EL (cell line): Measurements from ENCODE around the gene CLEC3B.

Experiments
- DNase-seq: peaks from one replicate; pipeline ENCODE4 v3.0.0-alpha.2; 2016

CLEC3B gene

DNA sequence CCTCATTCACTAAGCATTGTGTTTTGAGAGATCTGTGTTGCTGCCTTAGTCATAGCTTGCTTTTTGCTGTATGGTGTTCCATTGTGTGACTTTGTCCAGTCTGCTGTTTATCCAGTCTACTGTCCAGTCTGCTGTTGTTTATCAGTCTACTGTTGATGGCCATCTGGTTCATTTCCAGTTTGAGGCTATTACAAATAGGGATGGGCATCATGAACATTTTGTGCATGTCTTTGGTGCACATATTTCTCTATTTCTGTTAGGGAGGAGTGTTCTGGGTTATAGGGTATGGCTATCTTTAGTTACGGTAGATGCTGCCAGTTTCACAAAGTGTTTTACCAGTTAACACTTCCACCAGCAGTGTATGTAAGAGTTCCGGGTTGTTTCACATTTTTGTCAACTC lies 22.2 kb upstream of the CLEC3B start:
- no peak for DNase-seq

DNA sequence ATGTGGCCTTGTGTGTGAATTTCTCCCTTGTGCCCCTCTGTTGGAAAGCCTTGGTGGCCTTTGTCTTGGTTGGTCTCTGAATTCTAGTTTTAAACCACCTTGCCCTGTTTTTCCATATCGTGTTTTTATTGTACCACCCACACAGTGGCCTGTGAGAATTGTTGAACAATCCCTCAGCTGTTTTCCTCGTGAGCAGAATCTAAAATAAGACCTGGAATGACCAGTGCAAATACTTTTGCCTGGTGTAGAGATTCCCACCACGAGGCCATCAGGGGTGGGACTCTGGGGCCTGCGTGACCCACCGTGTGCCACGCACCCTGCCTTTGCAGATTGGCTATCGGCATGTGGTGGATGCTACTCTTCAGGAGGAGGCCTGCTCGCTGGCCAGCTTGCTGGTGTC lies 19.0 kb upstream of the CLEC3B start:
- no peak for DNase-seq

DNA sequence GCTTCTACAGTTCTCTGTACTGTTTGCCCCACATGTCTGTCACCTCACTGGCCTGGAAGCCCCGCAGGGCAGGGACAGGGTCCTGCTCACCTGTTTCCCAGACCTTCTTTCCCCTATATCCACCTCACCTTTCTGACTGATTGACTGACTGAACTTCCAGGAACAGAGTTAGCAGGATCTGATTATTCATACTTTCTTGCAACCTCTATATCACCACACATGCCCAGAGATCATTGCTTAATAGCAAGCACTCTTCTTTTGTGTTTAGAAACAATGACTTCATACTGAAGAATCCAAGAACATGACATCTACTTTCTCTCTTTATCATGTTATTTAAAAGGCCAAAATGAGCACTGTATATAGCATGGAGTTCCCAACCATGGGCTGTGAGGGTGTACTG lies 18.0 kb upstream of the CLEC3B start:
- DNase-seq: peak; percentile 65

DNA sequence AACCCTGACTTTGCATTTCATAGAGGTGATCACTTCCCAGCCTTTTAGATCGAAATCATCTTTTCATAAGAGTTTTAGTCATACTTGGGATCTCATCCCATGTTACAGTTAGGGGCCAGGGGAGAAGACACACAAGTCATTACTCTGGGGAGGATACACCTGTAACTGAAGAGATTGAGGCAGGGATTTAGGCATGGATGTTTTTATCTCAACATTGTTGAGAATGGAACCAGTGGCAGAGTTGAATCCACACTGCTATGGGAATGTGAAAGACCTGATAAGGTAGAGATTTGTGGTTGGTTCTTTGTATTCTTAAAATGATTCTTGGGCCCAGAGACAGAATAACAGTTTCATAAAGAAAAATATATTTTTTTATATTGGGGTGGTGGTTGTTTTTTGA lies 16.2 kb upstream of the CLEC3B start:
- DNase-seq: no peak

DNA sequence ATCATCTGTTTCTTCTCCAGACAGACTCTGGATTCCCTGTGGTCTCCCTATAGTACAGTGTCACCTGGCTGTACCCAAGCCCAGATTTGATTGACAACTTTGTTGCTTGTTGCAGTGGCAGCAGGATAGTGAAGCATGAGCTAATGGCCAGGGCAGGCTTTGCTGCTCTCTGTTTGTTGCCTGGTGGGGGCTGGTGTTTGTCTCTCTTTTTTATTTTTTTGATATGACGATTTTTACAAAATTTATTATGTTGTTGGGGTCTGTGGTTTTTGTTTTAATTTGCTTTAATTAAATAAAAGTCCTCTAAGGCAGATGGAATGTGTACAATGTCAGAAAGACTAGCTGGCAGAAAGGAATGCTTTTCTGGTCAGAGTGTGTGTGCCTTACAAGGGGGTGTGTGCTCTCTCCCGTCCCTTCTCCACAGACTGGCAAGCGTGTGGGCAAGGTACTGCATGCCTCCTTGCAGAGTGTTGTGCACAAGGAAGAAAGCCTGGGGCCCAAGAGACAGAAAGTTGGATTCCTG lies 15.2 kb upstream of the CLEC3B start:
- peak; percentile 98 for DNase-seq

DNA sequence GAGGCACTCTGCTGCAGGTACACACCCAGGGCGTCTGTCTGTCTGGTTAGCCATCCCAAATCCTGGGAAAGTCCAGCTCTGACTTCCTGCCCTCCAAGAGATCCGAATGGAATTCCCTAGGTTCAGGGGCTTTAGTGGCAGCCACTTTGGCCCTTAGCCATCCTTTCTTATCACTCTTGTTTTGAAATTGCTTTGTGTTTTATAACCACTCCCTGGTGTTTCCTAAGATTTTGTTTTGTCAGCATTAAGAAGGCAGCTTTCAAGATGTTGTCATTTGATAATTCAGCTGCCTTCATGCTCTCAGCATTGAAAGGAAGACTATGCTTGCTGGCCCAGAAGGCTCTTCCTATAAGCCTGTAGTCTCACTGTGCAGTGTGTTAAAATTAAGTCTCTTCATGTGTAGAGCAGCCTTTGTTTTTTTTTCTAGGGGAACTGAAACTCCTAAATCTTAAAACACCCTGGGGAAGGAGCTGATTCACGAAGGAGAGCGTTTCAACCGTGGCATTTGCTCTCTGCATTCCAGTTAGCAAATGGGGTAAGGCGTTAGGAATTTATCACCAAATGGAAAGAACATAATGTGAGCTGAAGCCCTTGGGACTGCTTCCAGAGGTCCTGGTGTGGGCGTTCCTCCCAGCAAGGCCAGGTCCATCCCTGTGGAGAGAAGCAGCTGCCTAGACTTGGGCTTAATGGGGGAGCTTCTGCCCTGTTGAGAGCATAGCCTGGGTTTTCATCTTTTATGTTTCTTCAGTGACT lies 14.2 kb upstream of the CLEC3B start:
- peak; percentile 98 for DNase-seq

DNA sequence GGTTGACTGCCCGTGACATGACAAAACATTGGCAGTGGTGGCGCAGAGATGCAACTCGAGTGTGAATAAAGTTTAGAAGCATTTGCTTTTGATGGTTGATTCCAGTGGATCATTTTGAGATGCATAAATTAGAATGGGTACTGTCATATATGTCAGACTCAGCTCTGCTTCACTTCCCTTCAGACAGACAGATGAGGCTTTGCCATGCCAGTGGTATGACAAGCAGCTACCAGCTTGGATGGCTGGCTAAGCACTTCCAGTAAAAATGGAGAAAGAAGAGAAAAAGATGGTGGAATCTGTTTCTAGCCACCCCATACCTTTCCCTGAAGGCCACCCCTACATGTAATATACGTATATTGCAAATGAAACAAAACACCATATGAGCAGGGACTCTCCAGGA lies 13.5 kb upstream of the CLEC3B start:
- no peak for DNase-seq

DNA sequence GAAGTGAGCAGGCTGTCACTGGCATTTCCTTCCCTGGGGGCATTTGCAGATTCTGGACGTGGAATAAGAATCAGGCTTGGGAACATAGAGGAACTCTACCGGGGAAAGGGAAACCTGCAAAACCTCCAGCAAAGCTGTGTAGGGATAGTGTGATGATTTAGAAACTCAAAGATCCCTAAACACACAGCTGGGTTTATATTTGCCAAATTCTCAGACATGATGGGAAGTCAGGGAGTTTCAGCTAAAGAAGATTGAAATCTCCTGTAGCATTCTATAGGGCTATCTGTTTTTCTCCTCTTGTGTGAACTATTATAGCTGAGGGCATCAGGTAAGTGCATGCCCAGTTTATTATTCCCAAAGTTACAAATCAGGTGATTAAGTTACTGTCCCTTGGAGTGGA lies 9.2 kb upstream of the CLEC3B start:
- peak; percentile 42 for DNase-seq

DNA sequence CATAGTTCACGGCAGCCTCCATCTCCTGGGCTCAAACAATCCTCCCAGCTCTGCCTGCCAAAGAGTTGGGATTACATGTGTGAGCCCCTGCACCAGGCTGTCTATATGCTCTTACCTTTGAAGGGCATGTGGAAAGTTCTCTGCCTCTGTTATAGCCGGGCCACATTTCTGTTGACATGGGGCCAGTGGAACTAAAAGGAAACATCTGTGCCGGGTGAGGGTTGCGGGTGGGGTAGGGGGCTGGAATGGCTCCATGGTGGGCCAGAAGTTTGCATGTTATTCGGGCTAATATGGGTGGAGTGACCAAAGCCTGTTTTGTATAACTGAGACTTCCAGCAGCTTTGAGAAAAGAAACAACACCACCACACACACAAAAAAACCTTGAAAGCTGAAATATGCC lies 8.3 kb upstream of the CLEC3B start:
- no peak for DNase-seq

DNA sequence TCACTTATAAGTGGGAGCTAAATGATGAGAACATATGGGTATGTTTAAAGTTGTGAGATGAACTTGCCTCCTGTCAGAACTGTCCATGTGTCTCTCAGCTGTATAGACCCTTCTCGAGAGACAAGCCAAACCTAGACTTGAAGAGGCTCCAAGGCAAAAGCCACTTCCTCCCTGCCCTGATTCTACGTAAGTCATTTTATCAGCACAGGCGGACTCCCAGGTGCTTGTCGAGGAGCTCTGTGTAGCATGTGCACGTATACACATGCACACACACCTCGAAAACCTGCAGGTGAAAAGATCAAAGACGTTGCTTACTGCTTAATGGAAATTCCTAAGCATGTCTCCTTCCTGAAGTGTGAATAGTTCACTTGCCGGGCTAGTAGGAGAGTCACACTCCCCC lies 5.6 kb upstream of the CLEC3B start:
- no peak for DNase-seq

DNA sequence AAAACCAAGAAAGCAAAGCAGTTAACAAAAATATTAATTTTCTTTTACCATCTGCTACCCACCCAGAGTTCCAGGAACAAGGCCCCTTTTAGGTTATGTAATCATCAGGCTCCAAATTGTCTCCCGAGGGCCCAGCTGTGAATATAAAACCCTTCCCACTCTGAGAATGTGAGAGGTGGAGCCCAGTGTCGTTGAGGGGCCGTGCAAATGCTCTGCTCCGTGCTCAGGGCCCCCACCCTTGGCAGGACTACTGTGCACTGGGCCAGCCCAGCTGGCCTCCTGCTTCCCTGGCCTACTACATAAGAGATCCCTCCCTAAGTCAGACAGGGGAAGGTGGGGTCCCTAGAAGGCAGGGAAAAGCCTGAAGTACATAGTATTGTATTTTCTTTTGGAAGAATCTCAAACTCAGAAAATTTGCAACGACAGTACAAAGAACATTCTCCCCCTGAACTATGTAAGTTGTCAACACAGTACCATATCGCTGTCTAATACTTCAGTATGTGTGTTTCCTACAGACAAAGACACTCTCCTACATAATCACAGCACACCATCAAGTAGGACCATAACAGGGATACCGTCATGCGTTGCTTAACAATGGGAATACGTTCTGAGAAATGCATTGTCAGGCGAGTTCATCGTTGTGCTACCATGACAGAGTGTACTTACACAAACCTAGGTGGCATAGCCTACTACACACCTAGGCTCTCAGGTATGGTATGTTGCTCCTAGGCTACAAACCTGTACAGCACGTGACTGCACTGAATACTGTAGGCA lies 4.4 kb upstream of the CLEC3B start:
- DNase-seq: no peak

DNA sequence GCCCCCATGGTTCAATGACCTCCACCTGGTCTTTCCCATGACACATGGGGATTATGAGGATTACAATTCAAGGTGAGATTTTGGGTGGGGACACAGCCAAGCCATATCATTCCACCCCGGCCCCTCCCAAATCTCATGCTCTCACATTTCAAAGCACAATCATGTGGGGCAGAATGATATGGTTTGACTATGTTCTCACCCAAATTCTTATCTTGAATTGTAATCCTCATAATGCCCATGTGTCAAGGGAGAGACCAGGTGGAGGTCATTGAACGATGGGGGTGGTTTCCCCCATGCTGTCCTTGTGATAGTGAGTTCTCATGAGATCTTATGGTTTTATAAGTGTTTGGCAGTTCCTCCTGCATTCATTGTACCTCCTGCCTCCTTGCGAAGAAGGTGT lies 2.4 kb upstream of the CLEC3B start:
- DNase-seq: no peak

DNA sequence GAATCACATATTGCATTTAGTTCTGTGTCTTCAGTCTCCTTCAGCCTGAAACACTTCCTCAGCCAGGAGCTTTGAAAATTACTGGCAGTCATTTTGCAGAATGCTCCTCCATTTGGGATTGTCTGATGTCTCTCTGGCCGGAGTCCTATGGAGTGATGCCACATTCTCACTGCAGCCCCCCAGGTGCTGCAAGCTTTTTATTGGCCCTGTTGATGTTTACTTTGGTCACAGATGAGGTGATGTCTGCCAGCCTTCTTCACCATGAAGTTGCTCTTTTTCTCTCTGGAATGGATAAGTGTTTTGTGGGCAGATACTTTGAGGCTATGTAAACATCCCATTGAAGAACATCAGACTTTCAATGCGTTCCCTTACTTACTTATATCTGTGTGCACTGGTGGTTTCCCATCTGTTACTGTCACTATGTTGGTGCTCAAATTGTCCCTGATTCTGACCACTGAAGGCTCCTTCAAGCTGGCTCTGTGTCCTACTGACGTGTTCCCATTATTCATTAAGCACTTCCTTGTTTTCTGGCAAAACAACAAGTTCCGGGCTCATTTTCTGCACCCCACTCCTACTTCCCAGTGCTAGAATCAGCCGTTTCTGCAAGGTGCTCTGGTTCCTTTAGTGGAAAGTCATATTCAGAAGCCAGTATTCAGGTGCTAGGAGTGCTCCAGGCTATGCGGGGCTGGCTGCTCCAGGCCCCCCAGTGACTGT lies 1.4 kb upstream of the CLEC3B start:
- DNase-seq: no peak

DNA sequence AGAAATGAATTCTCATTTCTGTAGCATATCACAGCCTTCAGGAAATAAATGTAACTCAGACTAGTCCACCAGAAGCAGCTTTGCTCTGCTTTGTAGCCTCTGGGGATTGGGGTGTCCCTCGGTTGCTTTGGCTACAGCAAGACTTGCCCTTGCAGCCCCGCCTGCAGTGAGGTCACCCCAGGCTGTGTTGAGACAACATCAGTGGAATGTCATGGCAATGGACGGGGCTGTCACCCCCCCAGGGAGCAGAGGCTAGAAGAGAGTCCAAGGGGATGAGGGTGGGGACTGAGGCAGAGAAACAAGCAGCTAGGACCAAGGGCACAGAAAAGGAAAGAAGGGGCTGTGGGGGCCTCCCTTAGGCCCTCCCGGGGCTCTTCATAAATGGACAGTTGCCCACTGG lies 854 bp downstream of the CLEC3B start:
- peak; percentile 81 for DNase-seq

DNA sequence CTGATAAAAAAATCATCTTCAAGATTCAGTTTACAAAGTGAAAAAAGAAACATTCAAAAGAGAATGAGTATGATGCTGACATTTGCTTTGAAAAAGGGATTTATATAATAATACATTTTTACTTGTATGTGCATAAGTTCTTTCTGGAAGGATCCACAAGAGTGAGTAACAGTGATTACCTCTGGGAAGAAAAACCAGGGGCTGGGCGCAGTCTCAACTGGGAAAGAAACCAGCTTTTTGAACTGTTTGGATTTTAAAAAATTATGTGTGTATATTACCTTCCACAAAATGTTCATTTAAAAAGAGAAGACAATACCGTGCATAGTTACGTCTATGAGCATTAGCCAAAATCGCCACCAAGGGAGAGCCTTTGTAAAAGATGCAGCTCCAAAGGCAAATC lies 1.3 kb downstream of the CLEC3B start:
- DNase-seq: no peak

DNA sequence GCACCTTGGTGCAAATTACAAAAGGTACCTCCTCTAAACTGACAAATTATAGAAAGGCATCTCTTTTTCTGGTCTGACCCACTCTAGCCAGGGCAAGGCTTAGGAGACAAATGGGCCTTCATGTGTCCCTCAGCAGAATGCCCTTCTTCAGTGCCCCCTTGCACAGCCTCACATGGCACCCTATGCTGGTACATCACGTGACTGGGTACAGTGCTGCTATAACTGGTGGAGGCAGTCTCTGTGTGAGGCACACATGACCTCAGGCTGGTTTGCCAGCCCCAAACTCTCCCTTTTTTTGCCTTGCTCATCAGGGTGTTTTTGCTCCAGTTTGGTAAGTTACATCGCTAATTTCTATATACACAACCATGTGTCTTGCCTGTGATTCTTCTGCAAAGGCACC lies 3.1 kb downstream of the CLEC3B start:
- DNase-seq: no peak

DNA sequence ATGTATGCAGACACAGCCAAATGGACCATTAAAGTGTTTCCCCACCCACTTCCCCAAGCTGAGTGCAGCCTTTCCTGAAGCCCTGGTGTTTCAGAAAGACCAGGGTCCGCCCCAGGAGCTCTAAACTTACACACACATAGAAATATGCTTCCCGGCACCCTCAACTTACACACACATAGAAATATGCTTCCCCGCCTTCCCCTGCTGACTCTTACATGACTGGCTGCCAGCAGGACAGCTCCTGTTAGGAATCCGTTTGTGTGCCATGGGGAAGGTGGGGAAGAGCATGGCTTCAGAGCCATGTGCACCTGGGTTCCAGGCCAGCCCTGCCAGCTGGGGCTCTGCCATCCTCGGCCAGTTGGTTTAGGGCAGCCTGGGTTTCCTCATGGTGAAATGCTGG lies 3.6 kb downstream of the CLEC3B start:
- peak; percentile 86 for DNase-seq

DNA sequence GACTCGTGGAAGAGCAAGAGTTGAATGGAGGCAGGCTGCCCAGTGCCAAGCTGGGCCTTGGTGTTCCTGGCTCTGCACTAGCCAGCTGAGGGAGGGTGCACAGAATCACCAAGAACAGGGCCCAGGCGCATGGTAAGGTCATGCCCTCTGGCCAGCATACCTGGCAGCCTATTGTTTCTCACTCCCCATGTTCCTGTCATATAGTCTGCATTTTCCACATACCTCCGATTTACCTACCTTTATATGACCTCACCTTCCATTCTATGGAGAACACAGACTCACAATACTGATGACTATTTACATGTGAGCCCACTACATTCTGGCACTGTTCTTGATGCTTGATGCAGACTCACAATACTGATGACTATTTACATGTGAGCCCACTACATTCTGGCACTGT lies 5.4 kb downstream of the CLEC3B start:
- DNase-seq: no peak

DNA sequence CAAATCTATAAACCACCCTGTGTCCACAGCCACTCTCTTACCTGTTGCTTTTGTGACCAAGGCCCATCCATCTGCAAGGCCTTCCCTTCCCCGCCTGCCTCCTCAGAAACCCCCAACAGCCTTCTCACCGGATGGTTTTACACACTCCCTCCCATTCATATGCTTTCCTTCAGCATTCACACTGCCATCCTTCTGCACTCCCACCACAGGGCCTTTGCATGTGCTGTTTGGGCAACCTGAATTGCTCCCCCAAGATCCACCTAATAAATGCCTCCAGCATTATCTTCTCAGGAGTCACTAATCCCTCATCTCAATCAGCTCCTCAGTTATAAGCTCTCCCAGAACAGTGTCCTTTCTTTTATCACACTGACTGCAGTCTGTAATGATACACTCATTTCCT lies 6.0 kb downstream of the CLEC3B start:
- DNase-seq: no peak

DNA sequence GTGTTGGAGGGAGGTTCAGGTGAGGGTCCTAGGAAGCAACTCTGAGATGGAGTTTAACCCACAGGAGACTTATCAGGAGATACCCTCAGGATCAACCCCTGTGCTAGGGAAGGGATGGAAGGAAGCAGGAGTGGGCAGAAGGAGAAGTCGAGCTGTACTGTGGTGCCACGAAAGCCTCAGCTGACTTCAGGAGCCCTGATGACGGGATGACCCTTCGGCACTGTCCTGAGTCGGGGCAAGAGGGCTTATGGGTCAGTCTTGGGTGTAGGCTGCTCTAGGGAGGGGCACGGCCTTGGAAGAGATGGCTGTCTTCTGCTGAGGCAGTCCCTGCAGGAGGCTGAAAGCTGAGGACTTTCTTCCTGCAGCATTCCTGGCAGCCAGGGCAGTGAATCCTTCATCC lies 7.7 kb downstream of the CLEC3B start:
- DNase-seq: no peak

DNA sequence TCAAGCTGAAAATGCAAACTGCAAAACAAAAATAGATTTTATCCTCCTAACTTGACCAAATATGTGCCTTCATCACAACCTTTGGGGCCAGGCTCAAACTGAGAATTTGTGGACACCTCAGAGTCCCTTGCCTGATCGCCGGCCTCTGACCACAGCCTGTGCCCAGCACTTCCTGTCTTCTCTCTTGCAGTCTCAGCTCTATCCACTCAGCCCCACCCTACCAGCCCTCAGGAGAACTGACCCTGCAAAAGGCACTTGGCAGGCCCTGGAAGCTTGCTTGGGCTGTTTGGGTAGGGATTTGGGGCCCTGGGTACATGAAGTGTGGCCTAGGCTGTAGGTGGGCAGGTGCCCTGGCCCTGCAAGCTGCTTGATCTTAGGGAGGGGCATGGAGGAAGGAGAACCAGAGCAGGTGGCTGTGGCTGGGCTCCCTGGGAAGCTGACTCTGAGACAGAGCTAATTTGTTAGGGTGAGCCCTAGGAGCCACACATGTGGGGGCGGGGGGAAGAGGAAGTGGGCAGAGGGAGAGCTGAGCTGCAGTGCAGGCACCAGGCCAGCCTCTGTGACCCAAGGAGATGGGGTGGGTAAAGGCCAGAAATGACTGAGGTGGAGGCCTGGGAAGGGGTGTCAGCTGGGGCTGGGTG lies 8.6 kb downstream of the CLEC3B start:
- no peak for DNase-seq

DNA sequence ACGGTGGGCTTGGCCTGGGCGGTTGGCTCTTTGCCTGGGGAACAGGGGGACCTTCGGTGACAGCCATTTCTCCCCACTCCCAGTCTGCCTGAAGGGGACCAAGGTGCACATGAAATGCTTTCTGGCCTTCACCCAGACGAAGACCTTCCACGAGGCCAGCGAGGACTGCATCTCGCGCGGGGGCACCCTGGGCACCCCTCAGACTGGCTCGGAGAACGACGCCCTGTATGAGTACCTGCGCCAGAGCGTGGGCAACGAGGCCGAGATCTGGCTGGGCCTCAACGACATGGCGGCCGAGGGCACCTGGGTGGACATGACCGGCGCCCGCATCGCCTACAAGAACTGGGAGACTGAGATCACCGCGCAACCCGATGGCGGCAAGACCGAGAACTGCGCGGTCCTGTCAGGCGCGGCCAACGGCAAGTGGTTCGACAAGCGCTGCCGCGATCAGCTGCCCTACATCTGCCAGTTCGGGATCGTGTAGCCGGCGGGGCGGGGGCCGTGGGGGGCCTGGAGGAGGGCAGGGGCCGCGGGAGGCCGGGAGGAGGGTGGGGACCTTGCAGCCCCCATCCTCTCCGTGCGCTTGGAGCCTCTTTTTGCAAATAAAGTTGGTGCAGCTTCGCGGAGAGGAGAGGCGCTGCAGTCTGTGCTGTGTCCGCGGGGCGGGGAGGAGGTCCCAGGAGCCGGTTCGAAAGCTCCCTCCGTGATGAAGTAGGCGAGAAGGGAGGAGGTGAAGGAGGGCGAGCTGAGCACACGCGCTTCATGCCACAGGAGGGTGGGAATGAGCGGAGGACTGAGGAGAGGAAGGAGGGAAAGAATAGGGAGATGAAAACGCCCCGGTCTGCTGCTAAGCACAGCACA lies 9.6 kb downstream of the CLEC3B start:
- peak; percentile 40 for DNase-seq
